Endothelial cell of umbilical vein (primary cell): Measurements from ENCODE around the gene RGS7BP. TPM values are rescaled to one million over a fixed set of nuclear protein-coding genes. Genes with fewer than 3 reads are reported as not detected.

Source experiments
- BruUV-seq: library from RNA; stranded (reverse); fragments of 400-500 nt; replicated peaks from 2 replicates; lab custom pipeline; 2021; lab: Mats Ljungman, UMichigan
- CTCF ChIA-PET: fragments of 300-600, 350-600 bp; sonication (Branson Sonifier 250); formaldehyde crosslinking; loops from one replicate; lab custom pipeline; 2021; ENCODE audit warnings: antibody characterized with exemption, inconsistent platforms; lab: Charles Lee
- POLR2A ChIA-PET: fragments of 300-600, 350-600 bp; sonication (Branson Sonifier 250); formaldehyde crosslinking; loops from one replicate; lab custom pipeline; 2021; ENCODE audit warnings: antibody characterized with exemption, inconsistent platforms; lab: Charles Lee
- DNase-seq: peaks from one replicate; pipeline ENCODE4 v3.0.0-alpha.2; 2011; ENCODE audit warnings: low read depth, low spot score
- FAIRE-seq: peaks from 2 replicates; lab custom pipeline; 2011; peaks lifted over from hg19 to GRCh38; lab: Jason Lieb, UNC
- H2AFZ ChIP-seq: 2 replicates; pipeline ENCODE4 v1.6.0; 2012; ENCODE audit warnings: low read depth, low read length, control low read depth, inconsistent platforms
- H3K27ac ChIP-seq: 2 replicates; pipeline ENCODE4 v1.5.1; 2011; ENCODE audit warnings: low read depth, mild to moderate bottlenecking, control low read depth, low read length, moderate library complexity; ENCODE audit not compliant: insufficient read depth
- H3K27me3 ChIP-seq, 2 experiments: 2 replicates each; pipeline versions ENCODE4 v1.6.0 to v1.6.1; 2011; ENCODE audit warnings: low read length in 2 of 2, mixed read lengths in 1 of 2; ENCODE audit not compliant: control insufficient read depth in 2 of 2, insufficient read depth in 2 of 2
- H3K36me3 ChIP-seq, 2 experiments: 2 replicates in 1 of 2; 3 replicates in 1 of 2; pipeline ENCODE4 v1.5.1; 2011; ENCODE audit warnings: low read length in 2 of 2, mild to moderate bottlenecking in 1 of 2, moderate library complexity in 1 of 2; ENCODE audit not compliant: control insufficient read depth in 2 of 2, insufficient read depth in 2 of 2; ENCODE audit errors: extremely low read depth in 1 of 2
- H3K4me1 ChIP-seq: 3 replicates; pipeline ENCODE4 v1.5.1; 2011; ENCODE audit warnings: mild to moderate bottlenecking, low read length; ENCODE audit not compliant: control insufficient read depth, insufficient read depth; ENCODE audit errors: extremely low read depth
- H3K4me2 ChIP-seq: 2 replicates; pipeline ENCODE4 v1.6.1; 2011; ENCODE audit warnings: low read length, control low read depth, mixed read lengths; ENCODE audit not compliant: insufficient read depth
- H3K4me3 ChIP-seq, 3 experiments: fragments of 200-600 bp in 1 of 3; sonication (generic), shearing (Covaris generic) in 1 of 3; replicated peaks in 1 of 3; 2 replicates each; pipeline ENCODE4 v1.5.1; 2011 to 2016; ENCODE audit warnings: control low read depth in 3 of 3, low read length in 3 of 3, mild to moderate bottlenecking in 2 of 3, inconsistent platforms in 1 of 3, low read depth in 1 of 3, moderate library complexity in 1 of 3; ENCODE audit not compliant: insufficient read depth in 1 of 3
- H3K79me2 ChIP-seq: 2 replicates; pipeline ENCODE4 v1.6.0; 2012; ENCODE audit warnings: low read length, inconsistent platforms; ENCODE audit not compliant: control insufficient read depth, insufficient read depth
- H3K9ac ChIP-seq: replicated peaks from 2 replicates; pipeline ENCODE3; 2011; ENCODE audit warnings: low read length, control low read depth; ENCODE audit not compliant: insufficient read depth; ENCODE audit errors: extremely low read depth
- H3K9me1 ChIP-seq: replicated peaks from 3 replicates; pipeline ENCODE4 v1.6.0; 2011; ENCODE audit warnings: mild to moderate bottlenecking, low read length; ENCODE audit not compliant: control insufficient read depth, insufficient read depth; ENCODE audit errors: extremely low read depth
- H3K9me3 ChIP-seq: replicated peaks from 2 replicates; pipeline ENCODE4 v1.5.1; 2012; ENCODE audit warnings: low read length, inconsistent platforms; ENCODE audit not compliant: control insufficient read depth, insufficient read depth
- H4K20me1 ChIP-seq: replicated peaks from 2 replicates; pipeline ENCODE3; 2011; ENCODE audit warnings: mild to moderate bottlenecking, low read length; ENCODE audit not compliant: control insufficient read depth, insufficient read depth; ENCODE audit errors: extremely low read depth
- CTCF ChIP-seq, 2 donors: IDR thresholded peaks; 1 replicate in 1 of 2; 2 replicates in 1 of 2; pipeline ENCODE4 v1.5.1; 2011; ENCODE audit warnings: low read length in 2 of 2, mild to moderate bottlenecking in 2 of 2, moderate library complexity in 2 of 2, control low read depth in 1 of 2, inconsistent platforms in 1 of 2, low read depth in 1 of 2; ENCODE audit not compliant: insufficient read depth in 1 of 2; ENCODE audit errors: extremely low read depth in 1 of 2
- EZH2 ChIP-seq: IDR thresholded peaks from 2 replicates; pipeline ENCODE4 v1.6.1; 2012; ENCODE audit warnings: borderline replicate concordance, low read depth, mild to moderate bottlenecking, moderate library complexity, low read length, inconsistent platforms; ENCODE audit not compliant: severe bottlenecking
- FOS ChIP-seq: IDR thresholded peaks from 2 replicates; pipeline ENCODE4 v1.6.1; 2011; ENCODE audit warnings: mild to moderate bottlenecking, low read length, moderate library complexity, borderline replicate concordance; ENCODE audit not compliant: insufficient read depth
- GATA2 ChIP-seq: IDR thresholded peaks from 2 replicates; pipeline ENCODE4 v1.7.0; 2011; ENCODE audit warnings: low read depth, mild to moderate bottlenecking, moderate library complexity, mixed read lengths, low read length; ENCODE audit not compliant: insufficient read length, insufficient read depth
- JUN ChIP-seq: IDR thresholded peaks from 2 replicates; pipeline ENCODE4 v1.6.1; 2011; ENCODE audit warnings: borderline replicate concordance, low read depth; ENCODE audit not compliant: insufficient read length, insufficient read depth
- MAX ChIP-seq: IDR thresholded peaks from 2 replicates; pipeline ENCODE4 v1.6.1; 2011; ENCODE audit not compliant: insufficient read depth, insufficient read length
- MYC ChIP-seq: IDR thresholded peaks from one replicate; pipeline ENCODE4 v1.6.1; 2011; ENCODE audit warnings: mild to moderate bottlenecking, low read depth, low read length
- POLR2A ChIP-seq: IDR thresholded peaks from 2 replicates; pipeline ENCODE4 v1.6.1; 2012; ENCODE audit warnings: low read depth, mild to moderate bottlenecking, control low read depth, low read length
- POLR2AphosphoS5 ChIP-seq: IDR thresholded peaks from 2 replicates; pipeline ENCODE4 v1.6.1; 2012; ENCODE audit warnings: low read depth, mild to moderate bottlenecking, control low read depth, low read length, moderate library complexity; ENCODE audit not compliant: insufficient read depth
- dilution Hi-C: fragments of 300-500 bp; cut with MboI; formaldehyde crosslinking; loops from one replicate; pipeline ENCODE4 v1.15.0; 2019; ENCODE audit warnings: low sequenced_read_pairs; ENCODE audit not compliant: extremely low pct_ligation_motif_present
- intact Hi-C: fragments of 100-400 bp; cut with micrococcal nuclease; formaldehyde crosslinking; loops from one replicate; pipeline ENCODE4 v1.10.0; 2022
- polyA plus RNA-seq, 4 experiments: library from polyadenylated mRNA; depleted of rRNA in 3 of 4; stranded (reverse) in 3 of 4; unstranded in 1 of 4; fragments of >200 nt; gene quantifications; 2 replicates each; pipeline versions ENCODE4 v1.2.1 to v1.2.3, GENCODE V29; 2011 to 2012; ENCODE audit warnings: missing spikeins in 1 of 4
- total RNA-seq: library from RNA; stranded (reverse); gene quantifications from 2 replicates; pipeline ENCODE4 v1.2.3, GENCODE V29; 2021

The RGS7BP gene
- total and polyA plus RNA-seq, 2 donors (not counting 3 experiments of a cell fraction or from before 2014, with no cell fraction given) = 0.51 to 2.0 TPM

GRCh38 chr5:64634997-64635686 lies 129.3 kb downstream of the RGS7BP start:
- H3K9ac ChIP-seq = no peak overlapping the region
- H3K4me3 ChIP-seq = no peak overlapping the region
- H4K20me1 ChIP-seq = no peaks in the 10 kb centered on the region
- no peak overlapping the region for H3K27ac ChIP-seq
- H3K4me2 ChIP-seq = no peak overlapping the region
- H3K4me1 ChIP-seq = peaks cover 4% of the 10 kb centered on the region
- H3K36me3 ChIP-seq = no peaks in the 10 kb centered on the region
- no peaks in the 10 kb centered on the region for H3K79me2 ChIP-seq
- dilution Hi-C loops (no loop called here), intact Hi-C loops (loop anchor here (1.0 to 10.0 kb wide), 4 partner anchors 149 to 928 kb away; partner anchors contain the start of genes CENPK and PPWD1)
- FAIRE-seq = peak; percentile 64
- no peak for TF ChIP-seq JUN
- peak; percentile 31 to 41 for TF ChIP-seq CTCF (IDR thresholded peaks at IDR 0.05; ENCODE audit: extremely low read depth in 1 of 2, insufficient read depth in 1 of 2, low read depth in 1 of 2, low read length in 2 of 2)
- POLR2A ChIA-PET = no interaction called here
- CTCF ChIA-PET = interaction anchor here (0.8 to 1.7 kb wide), 8 partner anchors 106 to 955 kb away, joined by 3 to 9 read pairs (median 6); no protein-coding TSS in a partner anchor
- H2AFZ ChIP-seq = no peak overlapping the region
- H3K9me1 ChIP-seq = no peaks in the 10 kb centered on the region
- H3K9me3 ChIP-seq = no peaks in the 10 kb centered on the region
- H3K27me3 ChIP-seq = peaks cover 26 to 37% of the 10 kb centered on the region in 2 experiments
- no TSS peak for BruUV-seq
- peak; percentile 52 for DNase-seq

- no peak for DNase-seq
- Histone ChIP-seq H3K27ac (no peak overlapping the region), H2AFZ (no peak overlapping the region), H3K4me3 (no peak overlapping the region), H4K20me1 (no peaks in the 10 kb centered on the region), H3K79me2 (no peaks in the 10 kb centered on the region), H3K4me1 (peaks cover 4% of the 10 kb centered on the region), H3K9me1 (no peaks in the 10 kb centered on the region), H3K27me3 (peaks cover 24 to 27% of the 10 kb centered on the region in 2 experiments), H3K4me2 (no peak overlapping the region), H3K36me3 (no peaks in the 10 kb centered on the region), H3K9ac (no peak overlapping the region), H3K9me3 (no peaks in the 10 kb centered on the region)
- ChIA-PET CTCF (interaction anchor here (1.0 to 1.8 kb wide), 2 partner anchors 12 to 148 kb away, joined by 3 to 4 read pairs; no protein-coding TSS in a partner anchor), POLR2A (no interaction called here)
- no TSS peak for BruUV-seq
- intact Hi-C loops (loop anchor here (10.0 kb wide), 1 partner anchor 318 kb away; no protein-coding TSS in a partner anchor), dilution Hi-C loops (no loop called here)
- no peak for FAIRE-seq
- no peak for TF ChIP-seq GATA2
- TF ChIP-seq POLR2A = no peak
- TF ChIP-seq POLR2AphosphoS5 = no peak
- no peak for TF ChIP-seq EZH2
- TF ChIP-seq FOS = no peak
- no peak for TF ChIP-seq MAX
- no peak for TF ChIP-seq MYC
- no peak for TF ChIP-seq CTCF (IDR thresholded peaks at IDR 0.05; ENCODE audit: extremely low read depth in 1 of 2, insufficient read depth in 1 of 2, low read depth in 1 of 2, low read length in 2 of 2)
- no peak for TF ChIP-seq JUN
These were observed 131.3 kb downstream of the RGS7BP start for GRCh38 chr5:64637144-64637543.
